Activated gamma-delta T cell treated with Interleukin-2 at 50 U/mL for 16 hours (primary cell): Measurements from ENCODE around the gene MINK1.

Experiments
- DNase-seq: peaks from one replicate; pipeline ENCODE4 v3.0.0-alpha.2; 2020

The MINK1 gene

DNA sequence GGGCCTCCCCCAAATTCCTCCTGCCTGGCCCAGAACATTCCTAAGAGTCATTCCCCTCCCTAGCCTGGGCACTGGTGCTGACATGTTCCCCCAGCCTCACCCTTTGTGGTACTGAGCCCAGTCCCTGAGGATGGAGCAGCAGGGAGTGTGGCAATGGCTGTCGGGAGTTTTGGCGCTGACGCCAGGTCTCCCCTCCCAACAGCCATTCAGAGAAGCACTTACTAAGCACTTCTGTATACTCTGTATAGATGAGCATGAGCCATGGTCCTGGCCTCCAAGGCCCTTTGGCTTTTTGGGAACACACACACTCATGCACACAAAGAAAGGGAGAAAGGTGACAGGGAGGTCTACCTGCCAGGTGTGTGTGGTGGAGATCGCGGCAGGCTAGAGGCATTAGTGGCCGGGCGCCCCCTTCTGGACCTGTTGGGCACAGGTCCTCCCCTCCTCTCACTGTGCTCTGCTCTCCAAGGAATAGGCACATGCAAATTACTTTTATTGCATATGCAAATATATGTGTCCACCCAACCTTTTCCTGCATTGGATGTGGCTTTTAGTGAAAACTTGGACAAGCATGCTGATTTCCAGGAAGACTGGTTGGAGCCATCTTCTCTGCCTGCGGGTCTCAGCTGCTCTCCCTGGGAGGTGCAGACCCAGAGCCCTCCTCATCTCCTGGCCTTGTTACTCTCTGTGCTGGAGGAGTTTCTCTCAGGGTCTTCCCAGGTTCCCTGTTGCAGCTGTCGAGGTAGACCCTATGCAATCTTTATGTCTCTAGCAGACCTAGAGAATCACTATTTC is 48.8 kb downstream of the MINK1 start:
- peak; percentile 65 for DNase-seq

- DNase-seq, result no peak
These were observed 51.3 kb downstream of the MINK1 start for GRCh38 chr17:4884489-4884888.

DNA sequence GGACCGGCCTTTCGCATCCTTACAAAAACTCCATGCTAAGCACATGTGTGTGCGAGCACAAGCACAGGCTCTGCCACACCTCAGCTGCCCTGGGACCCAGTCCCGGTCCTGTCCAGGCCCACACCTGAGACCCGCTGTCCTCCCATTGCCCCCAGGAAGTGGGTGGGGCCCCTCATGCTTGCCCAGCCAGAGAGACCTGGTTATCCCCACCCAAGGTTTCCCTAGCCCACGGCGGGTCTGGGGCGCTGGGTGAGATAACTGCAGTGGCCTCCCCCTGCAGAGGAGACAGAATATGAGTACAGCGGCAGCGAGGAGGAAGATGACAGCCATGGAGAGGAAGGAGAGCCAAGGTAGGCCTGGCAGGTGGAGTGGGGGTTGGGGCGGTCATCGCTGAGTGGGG is 53.7 kb downstream of the MINK1 start:
- no peak for DNase-seq

- DNase-seq, result no peak
These were observed 54.4 kb downstream of the MINK1 start for GRCh38 chr17:4887581-4887980.

- no peak for DNase-seq
These were observed 58.6 kb downstream of the MINK1 start for GRCh38 chr17:4891411-4892410.

DNA sequence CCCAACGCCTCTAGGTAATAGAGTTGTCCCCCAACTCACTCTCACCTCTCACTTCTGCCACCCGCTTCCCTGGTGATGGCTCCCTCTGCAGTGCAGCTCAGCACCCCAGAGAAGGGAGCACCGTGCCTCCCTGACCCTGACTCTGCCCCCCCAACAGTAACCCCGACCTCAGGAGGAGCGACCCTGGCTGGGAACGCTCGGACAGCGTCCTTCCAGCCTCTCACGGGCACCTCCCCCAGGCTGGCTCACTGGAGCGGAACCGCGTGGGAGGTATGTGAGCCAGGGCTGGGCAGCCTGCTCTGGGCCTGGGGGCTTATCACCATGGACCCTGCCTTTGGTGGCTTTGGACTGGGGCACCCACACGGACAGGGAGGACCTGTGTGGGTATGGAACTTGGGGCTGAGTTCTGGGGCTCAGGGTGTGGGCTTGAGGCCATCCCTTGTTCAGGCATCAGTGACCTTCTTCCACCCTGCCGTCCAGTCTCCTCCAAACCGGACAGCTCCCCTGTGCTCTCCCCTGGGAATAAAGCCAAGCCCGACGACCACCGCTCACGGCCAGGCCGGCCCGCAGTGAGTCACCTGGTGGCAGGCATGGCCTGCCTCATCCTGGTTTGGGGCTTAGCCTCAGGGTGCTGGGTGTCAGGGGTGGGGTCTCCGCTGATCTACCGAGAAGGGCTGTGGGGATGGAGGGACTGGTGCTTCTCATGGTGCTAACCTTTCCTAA is 59.5 kb downstream of the MINK1 start:
- no peak for DNase-seq

DNA sequence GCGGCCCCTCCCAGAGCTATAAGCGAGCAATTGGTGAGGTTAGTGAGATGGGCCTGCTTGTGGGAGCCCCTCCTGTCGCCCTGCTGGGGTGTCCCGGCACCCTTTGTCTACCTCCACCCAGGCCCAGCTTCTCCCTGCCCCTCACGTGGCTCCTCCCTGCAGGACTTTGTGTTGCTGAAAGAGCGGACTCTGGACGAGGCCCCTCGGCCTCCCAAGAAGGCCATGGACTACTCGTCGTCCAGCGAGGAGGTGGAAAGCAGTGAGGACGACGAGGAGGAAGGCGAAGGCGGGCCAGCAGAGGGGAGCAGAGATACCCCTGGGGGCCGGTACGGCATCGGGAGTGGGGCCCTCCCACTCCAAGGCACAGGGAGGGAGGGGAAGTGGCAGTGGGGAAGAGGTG is 60.1 kb downstream of the MINK1 start:
- DNase-seq, result no peak

- DNase-seq, result no peak
These were observed 60.8 kb downstream of the MINK1 start for GRCh38 chr17:4893721-4894560.

DNA sequence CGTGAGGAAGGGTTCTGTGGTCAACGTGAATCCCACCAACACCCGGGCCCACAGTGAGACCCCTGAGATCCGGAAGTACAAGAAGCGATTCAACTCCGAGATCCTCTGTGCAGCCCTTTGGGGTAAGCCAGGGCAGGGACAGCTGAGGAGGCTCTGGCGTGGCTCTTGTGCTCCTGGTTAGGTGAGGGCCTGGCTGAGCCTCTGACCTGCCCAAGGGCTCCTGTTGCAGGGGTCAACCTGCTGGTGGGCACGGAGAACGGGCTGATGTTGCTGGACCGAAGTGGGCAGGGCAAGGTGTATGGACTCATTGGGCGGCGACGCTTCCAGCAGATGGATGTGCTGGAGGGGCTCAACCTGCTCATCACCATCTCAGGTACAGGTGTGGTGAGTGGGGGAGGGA is 62.0 kb downstream of the MINK1 start:
- no peak for DNase-seq

DNA sequence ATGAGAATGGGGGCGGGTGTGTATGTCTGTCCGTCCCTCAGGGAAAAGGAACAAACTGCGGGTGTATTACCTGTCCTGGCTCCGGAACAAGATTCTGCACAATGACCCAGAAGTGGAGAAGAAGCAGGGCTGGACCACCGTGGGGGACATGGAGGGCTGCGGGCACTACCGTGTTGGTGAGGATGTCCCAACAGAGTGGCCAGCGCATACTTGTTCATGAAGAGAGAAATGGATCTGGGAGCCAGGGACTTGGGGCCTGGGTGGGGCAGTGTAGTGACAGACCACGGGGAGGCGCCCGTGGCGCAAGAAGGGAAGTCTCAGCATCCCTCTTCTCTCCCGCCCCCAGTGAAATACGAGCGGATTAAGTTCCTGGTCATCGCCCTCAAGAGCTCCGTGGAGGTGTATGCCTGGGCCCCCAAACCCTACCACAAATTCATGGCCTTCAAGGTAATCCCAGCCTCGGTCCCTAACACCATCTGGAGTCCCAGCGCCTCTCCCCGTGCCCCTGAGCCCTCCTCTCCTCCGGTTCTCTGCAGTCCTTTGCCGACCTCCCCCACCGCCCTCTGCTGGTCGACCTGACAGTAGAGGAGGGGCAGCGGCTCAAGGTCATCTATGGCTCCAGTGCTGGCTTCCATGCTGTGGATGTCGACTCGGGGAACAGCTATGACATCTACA is 62.7 kb downstream of the MINK1 start:
- no peak for DNase-seq

GRCh38 chr17:4896332-4897197 is 63.4 kb downstream of the MINK1 start:
- no peak for DNase-seq

- DNase-seq, result no peak
These were observed 64.1 kb downstream of the MINK1 start for GRCh38 chr17:4897198-4897687.

DNA sequence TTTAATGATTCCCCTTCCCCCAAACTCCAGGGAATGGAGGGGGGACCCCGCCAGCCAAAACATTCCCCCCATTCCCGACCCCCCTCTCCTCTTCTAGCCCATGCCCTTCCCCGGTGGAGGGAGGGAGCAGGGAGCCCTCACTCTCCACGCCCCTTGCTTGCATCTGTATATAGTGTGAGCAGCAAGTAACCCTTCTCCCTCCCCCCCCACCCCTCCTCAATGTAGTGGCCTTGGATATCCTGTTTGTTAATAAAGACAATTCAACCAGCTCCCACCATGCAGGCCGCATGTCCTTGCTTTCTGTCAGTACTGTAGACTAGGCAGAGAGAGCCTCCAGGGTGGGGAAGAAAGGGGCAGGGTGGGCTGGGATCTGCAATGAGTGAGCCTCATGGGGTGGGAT is 64.6 kb downstream of the MINK1 start:
- no peak for DNase-seq

DNA sequence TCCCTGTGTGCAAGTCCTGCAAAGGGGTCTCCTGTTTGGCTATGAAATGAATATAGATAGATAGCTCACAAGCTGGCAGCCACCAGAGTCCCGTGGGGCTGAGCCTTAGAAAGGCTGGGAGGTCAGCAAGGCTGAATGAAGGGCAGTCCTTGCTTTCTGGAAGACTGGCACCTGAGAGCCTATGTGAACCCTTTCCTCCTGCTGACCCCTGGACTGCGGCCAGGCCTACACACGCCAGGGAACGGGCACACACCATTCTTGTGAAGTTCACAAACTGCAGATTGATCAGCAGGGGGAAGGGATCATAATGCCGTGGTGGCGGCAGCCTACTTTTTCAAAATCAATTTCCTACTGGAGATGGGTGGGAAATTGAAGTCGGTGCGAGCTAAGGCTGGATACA is 65.2 kb downstream of the MINK1 start:
- DNase-seq, result no peak

DNA sequence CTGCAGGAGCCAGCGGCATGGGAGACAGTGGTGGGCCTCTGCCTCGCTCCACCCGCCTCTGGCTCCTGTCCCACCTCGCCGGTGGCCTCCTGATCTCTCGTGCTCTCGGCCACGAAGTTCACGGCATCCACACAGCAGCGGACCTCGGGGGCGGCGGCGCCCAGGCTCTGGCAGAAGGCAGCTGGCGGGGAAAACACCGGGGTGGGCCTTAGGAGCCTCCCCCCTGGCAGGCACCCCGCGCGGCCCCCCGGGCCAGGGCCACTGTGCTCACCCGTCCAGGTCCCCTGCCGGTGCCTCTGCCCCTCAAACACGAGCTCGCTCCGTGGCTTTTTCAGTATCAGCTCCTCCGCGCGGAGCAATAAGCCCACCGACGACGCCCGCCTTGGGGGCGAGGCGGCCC is 65.8 kb downstream of the MINK1 start:
- DNase-seq, result no peak

DNA sequence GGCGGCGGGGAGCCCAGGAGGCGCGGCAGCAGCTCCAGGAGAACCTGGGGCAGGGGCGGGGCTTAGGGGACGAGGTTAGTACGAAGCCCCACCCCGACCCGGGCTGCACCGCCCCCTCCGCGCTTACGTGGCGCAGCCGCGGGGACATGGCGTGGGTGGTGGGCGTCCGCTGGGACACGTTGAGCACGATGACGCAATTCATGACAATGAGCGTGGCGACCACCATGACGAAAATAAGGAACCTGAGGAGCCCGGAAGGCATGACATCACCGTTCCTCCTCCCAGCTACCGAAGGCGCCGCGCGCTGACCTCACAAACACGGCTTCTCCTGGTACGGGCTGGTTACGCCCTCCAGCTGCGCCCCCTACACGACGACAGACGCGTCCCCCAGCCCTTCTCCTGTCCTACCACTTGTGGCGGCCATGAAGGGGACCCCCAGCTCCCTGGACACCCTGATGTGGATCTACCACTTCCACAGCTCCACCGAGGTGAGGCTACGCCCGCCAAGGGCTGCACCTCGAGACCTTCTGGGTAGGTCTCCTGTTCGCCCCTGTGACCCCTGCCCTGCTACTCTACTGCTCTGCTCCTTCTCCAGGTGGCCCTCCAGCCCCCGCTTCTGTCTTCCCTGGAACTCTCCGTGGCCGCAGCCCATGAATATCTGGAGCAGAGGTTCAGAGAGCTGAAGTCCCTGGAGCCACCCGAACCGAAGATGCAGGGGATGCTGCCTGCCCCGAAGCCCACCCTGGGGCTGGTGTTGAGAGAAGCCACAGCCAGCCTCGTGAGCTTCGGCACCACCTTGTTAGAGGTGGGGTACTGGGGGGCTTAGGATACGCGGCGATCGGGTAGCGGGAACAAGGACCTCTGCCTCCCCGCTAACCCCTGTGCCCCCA is 66.4 kb downstream of the MINK1 start, which contains the start of gene C17orf107:
TSS of gene C17orf107 (plus strand) at position 196 of the 890 bp plus-strand sequence. CDS start at position 423, 227 bp downstream.
- peak; percentile 86 for DNase-seq

- peak; percentile 48 for DNase-seq
These were observed 67.3 kb downstream of the MINK1 start for GRCh38 chr17:4900231-4901107.

- DNase-seq, result no peak
These were observed 68.0 kb downstream of the MINK1 start for GRCh38 chr17:4901108-4901647.
